GM18519 (cell line): ENCODE data around the gene MYMK.
"Not testable (repeated sequence)": the region's sequence is repeated elsewhere in the genome, so short reads cannot be mapped to it uniquely, and the experiment has no call there.

ENCODE experiments used
- ATAC-seq: cut with Tn5 transposase; IDR thresholded peaks from one replicate; pipeline ENCODE4 v1.9.1; 2021; ENCODE audit warnings: mild to moderate bottlenecking, moderate library complexity; ENCODE audit not compliant: unreplicated experiment, low FRiP score

MYMK gene

GRCh38 chr9:133524679-133525228 lies at the start of gene MYMK:
MYMK (minus strand) TSS chr9:133524959; CDS start chr9:133524844, 115 bp downstream.
- ATAC-seq = no peak

GRCh38 chr9:133573791-133574515 lies 49.2 kb upstream of the MYMK start:
- no peak for ATAC-seq

- no peak for ATAC-seq
Observed at GRCh38 chr9:133572821-133573361, 48.1 kb upstream of the MYMK start.

GRCh38 chr9:133571896-133572595 lies 47.3 kb upstream of the MYMK start:
- ATAC-seq = no peak

GRCh38 chr9:133571391-133571890 lies 46.7 kb upstream of the MYMK start:
- ATAC-seq = no peak

- ATAC-seq = no peak
Observed at GRCh38 chr9:133570691-133571080, 45.9 kb upstream of the MYMK start.

GRCh38 chr9:133569891-133570690 lies 45.3 kb upstream of the MYMK start:
- no peak for ATAC-seq

GRCh38 chr9:133569121-133569785 lies 44.5 kb upstream of the MYMK start:
- ATAC-seq = no peak

- ATAC-seq = no peak
Observed at GRCh38 chr9:133568186-133568585, 43.4 kb upstream of the MYMK start.

GRCh38 chr9:133566817-133567216 lies 42.1 kb upstream of the MYMK start:
- ATAC-seq = no peak

- ATAC-seq = no peak
Observed at GRCh38 chr9:133566382-133566781, 41.6 kb upstream of the MYMK start.

GRCh38 chr9:133564451-133565116 lies 39.8 kb upstream of the MYMK start:
- ATAC-seq = no peak

GRCh38 chr9:133563814-133564213 lies 39.1 kb upstream of the MYMK start:
- not testable (repeated sequence) for ATAC-seq

GRCh38 chr9:133563291-133563796 lies 38.6 kb upstream of the MYMK start:
- ATAC-seq = no peak

- ATAC-seq = no peak
Observed at GRCh38 chr9:133562611-133563290, 38.0 kb upstream of the MYMK start.

- ATAC-seq = no peak
Observed at GRCh38 chr9:133561976-133562554, 37.3 kb upstream of the MYMK start.

GRCh38 chr9:133560944-133561343 lies 36.2 kb upstream of the MYMK start:
- no peak for ATAC-seq

GRCh38 chr9:133560311-133560710 lies 35.6 kb upstream of the MYMK start:
- ATAC-seq = no peak
